HG03108 (cell line): ENCODE results near the gene PRSS53.
"Not testable (repeated sequence)": the region's sequence is repeated elsewhere in the genome, so short reads cannot be mapped to it uniquely, and the experiment has no call there.

Experiments used
- ATAC-seq: cut with Tn5 transposase; IDR thresholded peaks from one replicate; pipeline ENCODE4 v1.9.1; 2021; ENCODE audit warnings: moderate library complexity; ENCODE audit not compliant: unreplicated experiment

The PRSS53 gene

DNA sequence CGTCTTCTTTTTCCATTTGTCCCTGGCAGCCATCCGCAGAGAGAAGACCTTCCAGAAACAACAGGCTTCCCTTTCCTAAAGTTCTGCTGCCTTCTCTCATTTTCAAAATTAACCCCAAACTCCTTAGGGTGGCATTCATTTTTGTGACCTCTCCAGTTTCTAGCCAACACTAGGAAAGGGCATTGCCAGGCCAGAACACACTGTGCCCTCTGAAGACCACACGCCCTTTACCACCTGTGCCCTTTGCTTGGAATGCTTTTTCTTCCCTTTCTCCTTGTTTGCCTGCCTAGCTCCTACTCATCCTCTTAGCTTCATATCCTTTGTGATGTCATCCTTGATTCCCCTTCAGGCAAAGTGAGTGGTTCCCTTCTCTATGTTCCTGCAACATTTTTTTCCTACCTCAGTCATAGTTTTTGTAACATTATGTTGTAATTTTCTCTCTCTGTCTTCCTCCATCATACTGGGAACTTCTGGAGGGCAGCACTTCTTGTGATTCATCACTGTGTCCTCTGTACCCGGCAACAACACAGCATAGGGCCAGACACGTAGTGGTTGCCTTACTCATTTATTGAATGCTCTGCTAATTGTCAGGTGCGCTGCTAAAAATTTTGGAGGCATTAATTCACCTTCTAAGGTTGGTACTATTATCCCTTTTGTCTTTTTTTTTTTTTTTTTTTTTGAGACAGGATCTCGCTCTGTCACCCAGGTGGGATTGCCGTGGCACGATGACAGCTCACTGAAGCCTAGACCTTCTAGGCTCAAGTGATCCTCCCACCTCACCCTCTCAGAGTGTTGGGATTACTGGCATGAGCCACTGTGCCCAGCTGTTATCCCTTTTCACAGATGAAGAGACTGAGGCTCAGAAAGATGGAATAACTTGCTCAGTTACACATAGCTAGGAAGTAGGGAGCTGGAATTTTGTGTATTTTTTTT, 29.7 kb upstream of the PRSS53 start:
- ATAC-seq = no peak

DNA sequence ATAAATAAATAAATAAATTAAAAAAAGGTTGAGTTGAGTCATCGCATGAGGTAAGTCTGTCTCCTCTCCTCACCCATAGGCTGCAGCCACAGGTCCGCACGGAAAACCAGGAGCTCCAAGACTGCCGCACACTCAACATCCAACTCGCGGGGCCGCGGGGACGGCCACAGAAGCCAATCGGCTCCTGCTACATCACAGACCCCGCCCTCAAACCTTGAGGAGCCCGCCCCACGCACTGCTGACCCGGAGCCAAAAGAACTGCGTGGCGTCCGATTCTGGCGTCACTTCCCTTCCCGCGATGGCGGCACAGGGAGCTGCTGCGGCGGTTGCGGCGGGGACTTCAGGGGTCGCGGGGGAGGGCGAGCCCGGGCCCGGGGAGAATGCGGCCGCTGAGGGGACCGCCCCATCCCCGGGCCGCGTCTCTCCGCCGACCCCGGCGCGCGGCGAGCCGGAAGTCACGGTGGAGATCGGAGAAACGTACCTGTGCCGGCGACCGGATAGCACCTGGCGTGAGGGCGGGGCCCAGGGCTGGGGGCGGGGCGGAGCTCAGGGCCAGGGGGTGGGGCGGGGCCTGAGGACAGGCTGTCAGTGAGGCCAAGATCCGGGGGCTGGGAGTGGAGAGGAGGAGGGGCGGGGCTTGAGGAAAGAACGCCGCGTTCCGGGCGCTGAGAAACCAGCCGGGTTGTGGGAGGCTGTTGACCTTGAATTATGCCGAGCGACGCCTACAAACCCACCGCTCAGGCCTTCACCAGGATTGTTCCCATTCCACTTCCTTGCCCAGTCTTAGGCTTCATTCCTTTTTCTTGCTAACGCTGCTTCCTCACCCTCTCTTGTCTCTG, 28.9 kb upstream of the PRSS53 start, which contains the start of gene KAT8:
TSS of gene KAT8 (plus strand) at position 281 of the 839 bp plus-strand sequence. CDS start at position 299, 18 bp downstream.
- peak; percentile 83 for ATAC-seq

DNA sequence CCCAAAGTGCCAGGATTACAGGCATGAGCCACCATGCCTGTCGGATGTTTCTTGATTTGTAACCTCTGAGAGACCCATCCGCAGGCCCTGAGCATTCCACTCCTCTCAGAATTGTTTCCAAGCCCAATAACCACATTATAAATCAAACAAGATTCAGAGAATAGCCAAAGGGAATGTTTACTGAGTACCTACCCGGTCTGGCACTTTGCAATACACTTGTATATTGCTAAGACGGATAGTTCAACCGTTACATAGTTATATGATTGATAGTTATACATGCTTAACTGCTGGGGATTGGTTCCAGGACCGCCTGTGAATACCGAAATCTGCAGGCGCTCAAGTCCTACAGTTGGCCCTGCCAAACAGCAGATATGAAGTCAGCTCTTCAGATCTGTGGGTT, 25.7 kb upstream of the PRSS53 start:
- no peak for ATAC-seq

DNA sequence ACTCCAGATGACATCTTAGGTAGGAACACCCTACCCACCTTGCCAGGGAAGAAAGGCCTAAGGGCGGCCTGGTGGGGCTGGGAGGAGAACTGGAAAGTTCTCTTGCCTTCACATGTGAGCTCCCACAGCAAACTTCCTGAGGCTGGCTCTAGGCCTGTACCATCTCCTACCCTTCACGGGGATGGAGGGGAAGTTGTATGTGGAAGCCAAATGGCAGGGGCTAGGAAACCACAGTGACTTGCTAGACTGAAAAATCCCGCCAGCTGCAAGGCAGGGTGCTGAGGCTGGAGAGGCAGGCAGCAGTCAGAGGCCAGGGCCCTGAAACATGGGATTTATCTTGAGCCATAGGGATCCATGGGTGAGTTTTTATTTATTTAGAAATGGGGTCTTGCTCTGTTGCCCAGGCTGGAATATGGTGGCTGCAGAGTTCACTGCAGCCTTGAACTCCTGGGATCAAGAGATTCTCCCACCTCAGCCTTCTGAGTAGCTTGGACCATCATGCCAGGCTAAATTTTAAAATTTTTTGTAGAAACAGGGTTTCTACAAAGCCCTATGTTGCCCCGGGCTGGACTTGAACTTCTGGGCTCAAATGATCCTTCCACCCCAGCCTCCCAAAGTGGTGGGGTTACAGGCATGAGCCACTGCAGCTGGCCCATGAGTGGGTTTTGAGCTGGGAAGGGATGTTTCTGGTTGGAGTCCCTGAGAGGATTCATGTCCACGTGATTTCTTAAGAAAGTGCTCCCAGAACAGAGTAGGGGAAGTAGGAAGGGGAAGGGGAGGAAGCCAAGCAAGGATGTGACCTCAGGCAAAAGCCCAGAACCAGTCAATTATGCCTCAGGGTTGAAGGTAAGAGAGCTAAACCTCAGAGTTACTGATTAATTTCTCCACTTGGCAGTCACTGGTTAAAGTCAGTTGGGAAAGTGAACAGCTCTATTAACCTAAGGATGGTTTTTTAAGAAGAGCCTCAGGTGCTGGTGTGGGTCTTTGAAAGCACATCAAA, 24.7 kb upstream of the PRSS53 start:
- peak; percentile 24 for ATAC-seq

DNA sequence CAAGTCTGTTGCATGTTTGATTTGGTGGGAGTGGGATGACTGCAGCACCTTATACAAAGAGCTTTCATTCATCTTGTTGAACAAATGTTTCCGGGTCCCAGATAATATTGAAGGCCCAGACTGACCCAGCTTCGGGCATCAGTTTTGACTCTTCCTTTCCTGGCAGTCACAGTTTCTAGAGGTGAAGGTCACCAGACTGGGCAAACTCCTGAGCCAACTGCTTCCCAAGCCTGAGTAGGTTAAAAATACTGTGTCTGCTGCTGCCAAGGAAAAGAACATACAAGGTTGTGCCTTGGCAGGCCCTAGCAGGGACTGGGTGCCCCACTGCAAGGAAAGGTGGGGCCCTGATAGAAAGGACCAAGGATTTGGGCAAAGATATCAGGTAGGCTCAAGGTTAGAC, 24.0 kb upstream of the PRSS53 start:
- no peak for ATAC-seq

DNA sequence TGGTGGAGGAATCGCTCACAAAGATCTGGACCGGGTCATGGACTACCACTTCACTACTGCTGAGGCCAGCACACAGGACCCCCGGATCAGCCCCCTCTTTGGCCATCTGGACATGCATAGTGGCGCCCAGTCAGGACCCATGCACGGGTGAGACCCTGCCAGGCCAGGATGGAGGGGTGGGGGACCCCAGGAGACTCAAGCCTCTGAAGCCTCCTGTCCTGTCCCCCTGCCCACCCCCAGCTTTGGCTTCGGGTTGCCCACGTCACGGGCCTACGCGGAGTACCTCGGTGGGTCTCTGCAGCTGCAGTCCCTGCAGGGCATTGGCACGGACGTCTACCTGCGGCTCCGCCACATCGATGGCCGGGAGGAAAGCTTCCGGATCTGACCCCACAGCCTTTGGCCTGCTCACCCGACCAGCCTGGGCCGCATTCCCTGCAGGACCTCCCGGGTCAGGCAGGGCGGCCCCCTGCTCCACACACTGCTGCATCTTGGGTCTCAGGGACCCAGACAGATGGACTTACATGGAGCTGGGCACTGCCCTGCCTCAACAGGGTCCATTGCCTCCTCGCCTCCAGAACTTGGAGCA, 23.2 kb upstream of the PRSS53 start:
- no peak for ATAC-seq

DNA sequence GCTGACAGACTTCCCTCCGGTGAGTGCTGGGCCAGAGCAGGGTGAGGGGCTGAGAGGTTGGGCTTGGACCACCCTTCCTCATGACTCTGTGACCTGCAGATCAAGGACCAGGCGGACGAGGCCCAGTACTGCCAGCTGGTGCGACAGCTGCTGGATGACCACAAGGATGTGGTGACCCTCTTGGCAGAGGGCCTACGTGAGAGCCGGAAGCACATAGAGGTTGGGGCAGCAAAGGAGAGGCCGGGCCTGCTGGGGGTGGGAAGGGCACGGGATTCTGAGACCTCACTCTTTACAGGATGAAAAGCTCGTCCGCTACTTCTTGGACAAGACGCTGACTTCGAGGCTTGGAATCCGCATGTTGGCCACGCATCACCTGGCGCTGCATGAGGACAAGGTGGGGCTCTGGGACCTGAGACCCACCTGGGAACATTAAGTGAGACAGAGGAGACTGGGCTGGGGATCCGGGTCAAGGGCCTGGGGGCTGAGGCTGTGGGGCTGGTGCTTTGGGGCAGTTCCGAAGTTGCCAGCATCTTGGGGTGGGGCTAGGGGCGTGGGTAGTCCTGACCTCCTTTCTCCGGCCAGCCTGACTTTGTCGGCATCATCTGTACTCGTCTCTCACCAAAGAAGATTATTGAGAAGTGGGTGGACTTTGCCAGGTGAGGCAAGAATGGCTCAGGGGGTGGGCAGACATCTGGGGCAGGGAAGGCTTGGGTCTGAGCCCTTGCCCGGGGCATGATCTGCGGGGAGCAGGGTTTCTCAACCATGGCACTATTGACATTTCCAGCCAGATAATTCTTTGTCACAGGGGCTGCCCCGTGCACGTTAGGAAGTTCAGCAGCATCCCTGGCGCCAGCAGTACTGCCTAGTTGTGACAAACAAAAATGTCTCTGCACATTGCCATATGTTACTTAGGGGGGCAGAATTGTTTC, 21.6 kb upstream of the PRSS53 start:
- ATAC-seq = no peak

DNA sequence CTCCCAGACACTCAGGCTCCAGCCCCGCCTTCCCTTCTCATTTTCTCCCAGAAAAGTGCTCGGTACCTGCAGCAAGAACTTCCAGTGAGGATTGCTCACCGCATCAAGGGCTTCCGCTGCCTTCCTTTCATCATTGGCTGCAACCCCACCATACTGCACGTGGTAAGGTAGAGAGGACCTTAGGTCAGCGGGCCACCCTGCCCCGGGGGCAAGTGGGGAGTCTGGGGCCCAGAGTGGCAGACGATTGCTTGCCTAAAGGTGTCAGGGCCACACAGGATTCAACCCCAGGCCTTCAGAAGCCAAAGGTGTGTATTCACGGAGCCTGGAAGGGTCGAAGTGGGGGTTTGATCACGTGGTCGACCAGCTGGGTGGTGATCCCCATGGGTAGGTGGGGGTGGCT, 20.9 kb upstream of the PRSS53 start:
- ATAC-seq = no peak

DNA sequence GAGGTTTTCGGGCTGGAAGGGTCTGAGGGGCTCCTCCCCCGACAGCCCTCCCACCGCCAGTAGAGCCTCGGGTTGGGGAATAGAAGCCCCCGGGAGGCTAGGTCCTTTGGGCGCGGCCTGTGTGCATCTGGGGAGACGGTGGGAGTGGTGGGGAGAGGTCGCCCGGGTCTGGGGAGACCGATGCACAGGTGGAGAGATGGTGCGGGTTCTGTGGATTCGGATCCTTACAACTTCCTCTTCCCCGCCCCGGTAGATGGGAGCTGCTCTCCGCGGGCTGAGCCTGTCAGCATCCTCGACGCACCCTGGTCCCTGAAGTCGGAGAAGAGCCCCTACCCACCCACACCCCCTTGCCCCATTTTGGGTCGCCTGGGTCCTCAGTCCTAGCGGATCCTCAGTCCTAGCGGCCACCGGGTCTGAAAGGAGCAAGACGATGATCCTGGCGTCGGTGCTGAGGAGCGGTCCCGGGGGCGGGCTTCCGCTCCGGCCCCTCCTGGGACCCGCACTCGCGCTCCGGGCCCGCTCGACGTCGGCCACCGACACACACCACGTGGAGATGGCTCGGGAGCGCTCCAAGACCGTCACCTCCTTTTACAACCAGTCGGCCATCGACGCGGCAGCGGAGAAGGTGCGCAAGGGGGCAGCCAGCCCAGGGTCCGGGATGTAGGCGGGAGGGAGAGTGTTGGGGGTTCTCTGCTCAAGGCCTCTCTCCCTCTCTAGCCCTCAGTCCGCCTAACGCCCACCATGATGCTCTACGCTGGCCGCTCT, 20.2 kb upstream of the PRSS53 start:
- no peak for ATAC-seq

DNA sequence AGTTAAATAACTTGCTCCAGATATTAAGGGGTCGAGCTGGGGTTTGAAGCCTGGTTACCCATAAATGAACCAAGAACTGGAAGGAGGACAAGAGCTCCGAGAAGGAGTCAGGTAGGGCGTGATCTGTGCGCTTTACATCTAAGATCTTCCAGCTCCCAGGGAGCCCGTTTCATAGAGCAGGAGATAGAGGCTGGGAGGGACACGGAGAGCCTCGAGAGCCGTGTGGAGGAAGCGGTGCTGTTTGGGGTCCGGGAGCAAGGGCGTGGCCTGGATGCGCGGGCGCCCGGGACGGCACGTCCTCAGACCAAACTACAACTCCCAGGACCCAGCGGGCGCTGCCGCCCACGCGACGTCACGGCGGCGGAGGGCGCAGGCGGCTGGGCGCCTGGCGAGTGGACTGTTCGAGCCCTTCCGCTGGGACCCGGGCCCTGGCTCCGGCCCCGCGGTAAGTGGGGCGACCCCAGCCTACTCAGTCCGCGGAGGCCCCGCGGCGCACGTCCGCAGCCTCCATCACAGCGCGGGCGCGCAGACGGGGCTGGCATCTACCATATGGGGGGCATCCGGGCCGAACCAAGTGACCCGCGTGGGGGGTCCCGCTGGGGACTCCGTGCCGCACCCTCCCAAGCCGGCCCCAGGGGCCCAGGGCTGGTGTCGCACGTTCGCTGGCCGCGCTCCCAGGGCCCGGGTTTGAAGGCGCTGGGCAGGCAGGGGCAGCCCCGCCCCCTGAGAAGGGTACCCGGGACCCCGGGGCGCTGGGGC, 19.5 kb upstream of the PRSS53 start, which contains the start of gene BCKDK:
TSS of gene BCKDK (plus strand) at position 352 of the 759 bp plus-strand sequence. CDS start 838 bp downstream, outside the sequence.
- peak; percentile 76 for ATAC-seq

DNA sequence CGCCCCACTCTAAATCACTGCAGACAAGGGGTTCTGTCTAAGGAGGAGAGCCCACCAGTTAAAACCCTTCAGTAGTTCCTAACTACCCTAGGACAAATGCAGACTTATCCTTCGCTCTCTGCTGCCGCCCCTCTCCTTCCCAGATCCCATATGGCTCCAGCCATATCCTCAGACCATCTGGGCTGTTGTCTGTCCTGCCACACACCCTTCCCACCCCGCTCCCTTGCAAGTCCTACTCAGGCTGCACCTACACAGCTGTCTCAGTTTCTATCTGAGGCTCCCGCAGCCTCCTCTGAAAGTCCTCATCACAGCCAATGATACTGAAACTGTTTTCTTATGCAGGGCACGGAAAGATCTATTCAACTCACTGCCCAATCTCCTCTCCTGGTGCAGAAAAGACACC, 18.7 kb upstream of the PRSS53 start:
- ATAC-seq = peak; percentile 44

DNA sequence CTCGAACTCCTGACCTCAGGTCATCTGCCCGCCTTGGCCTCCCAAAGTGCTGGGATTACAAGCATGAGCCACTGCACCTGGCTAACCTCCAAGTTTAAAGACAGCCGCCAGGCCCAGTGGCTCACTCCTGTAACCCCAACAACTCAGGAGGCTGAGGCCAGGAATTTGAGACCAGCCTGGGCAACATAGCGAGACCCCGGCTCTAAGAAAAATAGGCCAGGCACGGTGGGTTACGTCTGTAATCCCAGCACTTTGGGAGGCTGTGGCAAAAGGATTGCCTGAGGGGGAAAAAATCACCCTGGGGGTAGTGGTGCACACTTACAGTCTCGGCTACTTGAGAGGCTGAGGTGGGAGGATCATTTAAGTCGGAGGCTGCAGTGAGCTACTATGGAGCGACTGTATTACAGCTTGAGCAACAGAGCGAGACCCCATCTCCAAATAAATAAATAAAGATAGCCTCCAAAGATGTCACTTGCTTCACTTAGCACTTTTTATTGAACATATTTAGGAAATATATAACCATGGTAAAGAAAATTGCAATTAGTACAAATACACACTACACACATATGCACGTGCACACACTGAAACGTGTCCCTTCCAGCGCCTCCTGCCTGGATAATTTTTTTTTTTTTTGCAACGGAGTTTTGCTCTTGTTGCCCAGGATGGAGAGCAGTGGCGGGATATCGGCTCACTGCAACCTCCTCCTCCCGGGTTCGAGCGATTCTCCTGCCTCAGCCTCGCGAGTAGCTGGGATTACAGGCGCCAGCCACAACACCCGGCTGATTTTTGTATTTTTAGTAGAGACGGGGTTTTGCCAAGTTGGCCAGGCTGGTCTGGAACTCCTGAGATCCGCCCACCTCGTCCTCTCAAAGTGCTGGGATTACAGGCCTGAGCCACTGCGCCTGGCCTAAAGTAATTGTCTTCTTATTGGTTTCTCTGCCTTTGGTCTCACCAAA, 18.0 kb upstream of the PRSS53 start:
- no peak for ATAC-seq

DNA sequence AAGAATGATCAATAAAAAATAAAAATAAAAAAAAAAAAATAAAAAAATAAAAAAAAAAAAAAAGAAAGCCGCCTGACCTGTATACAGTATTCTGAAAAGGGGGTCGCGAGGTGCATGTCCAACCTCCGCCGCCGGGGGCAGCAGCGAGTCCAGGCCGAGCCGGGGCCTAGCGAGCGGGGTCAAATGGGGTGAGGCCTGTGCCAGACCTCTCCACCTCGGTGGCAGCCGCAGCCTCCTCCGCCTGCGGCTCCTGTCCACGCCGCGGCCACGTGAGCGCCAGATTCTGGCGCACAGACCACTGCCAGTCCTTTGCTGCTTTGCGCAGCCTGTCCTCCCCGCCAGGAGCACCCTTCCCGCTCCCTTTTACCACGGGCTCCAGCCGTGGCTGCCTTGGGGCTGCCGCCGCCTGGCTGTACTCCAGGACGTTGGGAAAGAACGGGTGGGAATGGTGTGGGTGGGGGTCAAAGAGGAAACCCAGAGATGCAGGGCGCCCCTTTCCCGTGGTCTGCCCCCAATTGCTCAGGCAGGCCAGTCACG, 17.0 kb upstream of the PRSS53 start:
- no peak for ATAC-seq

DNA sequence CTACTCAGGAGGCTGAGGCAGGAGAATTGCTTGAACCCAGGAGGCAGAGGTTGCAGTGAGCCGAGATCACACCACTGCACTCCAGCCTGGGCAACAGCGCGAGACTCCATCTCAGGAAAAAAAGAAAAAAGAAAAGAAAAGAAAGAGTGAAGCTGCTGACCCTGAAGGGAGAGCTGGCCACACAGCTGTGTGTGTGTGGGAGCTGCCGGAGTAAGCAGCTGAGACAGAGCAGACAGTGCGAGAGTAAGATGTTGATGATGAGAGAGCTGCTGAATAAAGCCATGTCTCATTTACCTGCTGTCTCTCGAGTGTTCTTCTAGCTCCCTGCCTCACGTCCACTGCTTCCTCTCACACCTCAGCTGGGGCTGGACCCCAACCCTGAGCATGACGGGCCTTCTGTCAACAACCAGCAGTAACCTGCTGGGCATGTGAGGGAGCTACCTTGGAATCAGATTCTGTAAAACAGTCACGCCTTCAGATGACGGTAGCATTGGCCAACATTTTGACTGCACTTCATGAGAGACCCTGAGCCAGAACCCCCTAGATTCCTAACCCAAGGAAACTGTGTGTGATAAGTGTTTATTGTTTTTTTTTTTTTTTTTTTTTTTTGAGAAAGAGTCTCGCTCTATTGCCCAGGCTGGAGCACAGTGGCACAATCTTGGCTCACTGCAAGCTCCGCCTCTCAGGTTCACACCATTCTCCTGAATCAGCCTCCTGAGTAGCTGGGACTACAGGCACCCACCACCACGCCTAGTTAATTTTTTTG, 12.3 kb upstream of the PRSS53 start:
- not testable (repeated sequence) for ATAC-seq
